Mesenchymal stem cell (in vitro differentiated cells and primary cell): ENCODE results near the gene STKLD1.
A peak's percentile ranks its signal among the peaks of the same experiment; 100 is the strongest.
"Not testable (repeated sequence)": the region's sequence is repeated elsewhere in the genome, so short reads cannot be mapped to it uniquely, and the experiment has no call there.

Experiments
- DNase-seq: peaks from one replicate; pipeline ENCODE4 v3.0.0-alpha.2; 2013
- H2AFZ ChIP-seq: one replicate; pipeline ENCODE4 v1.6.1; 2013; ENCODE audit warnings: low read depth, mild to moderate bottlenecking, control low read depth, inconsistent platforms, low read length, moderate library complexity
- H2AK5ac ChIP-seq: 2 replicates; pipeline ENCODE4 v1.6.1; 2013; ENCODE audit warnings: low read length, moderate library complexity, mild to moderate bottlenecking, inconsistent platforms; ENCODE audit not compliant: severe bottlenecking
- H2BK120ac ChIP-seq: one replicate; pipeline ENCODE4 v1.6.1; 2013; ENCODE audit warnings: low read depth, mild to moderate bottlenecking, inconsistent platforms, low read length, moderate library complexity
- H2BK12ac ChIP-seq, 2 experiments: one replicate each; pipeline ENCODE4 v1.6.1; 2013; ENCODE audit warnings: inconsistent platforms in 2 of 2, low read length in 2 of 2, mild to moderate bottlenecking in 2 of 2, moderate library complexity in 2 of 2, control low read depth in 1 of 2
- H2BK15ac ChIP-seq: one replicate; pipeline ENCODE4 v1.6.1; 2013; ENCODE audit warnings: mild to moderate bottlenecking, low read depth, inconsistent platforms; ENCODE audit not compliant: poor library complexity, severe bottlenecking
- H2BK5ac ChIP-seq: 2 replicates; pipeline ENCODE4 v1.6.1; 2013; ENCODE audit warnings: low read depth, mild to moderate bottlenecking, low read length, control low read depth, inconsistent platforms; ENCODE audit not compliant: poor library complexity, severe bottlenecking
- H3K14ac ChIP-seq, 2 experiments: one replicate each; pipeline ENCODE4 v1.6.1; 2013; ENCODE audit warnings: inconsistent platforms in 2 of 2, low read length in 2 of 2, control low read depth in 1 of 2, mild to moderate bottlenecking in 1 of 2, moderate library complexity in 1 of 2
- H3K18ac ChIP-seq, 2 experiments: one replicate each; pipeline ENCODE4 v1.6.1; 2013; ENCODE audit warnings: inconsistent platforms in 2 of 2, low read length in 2 of 2, control low read depth in 1 of 2, low read depth in 1 of 2, mild to moderate bottlenecking in 1 of 2
- H3K23ac ChIP-seq, 2 experiments: one replicate each; pipeline ENCODE4 v1.6.1; 2013; ENCODE audit warnings: inconsistent platforms in 2 of 2, low read length in 2 of 2, mild to moderate bottlenecking in 2 of 2, moderate library complexity in 2 of 2, control low read depth in 1 of 2
- H3K27ac ChIP-seq: 2 replicates; pipeline ENCODE4 v1.5.1; 2013; ENCODE audit warnings: mild to moderate bottlenecking, moderate library complexity, low read length, control low read depth, inconsistent platforms; ENCODE audit not compliant: poor library complexity, severe bottlenecking
- H3K27me3 ChIP-seq, 2 experiments: 2 replicates each; pipeline versions ENCODE4 v1.6.1 to v1.7.0; 2013; ENCODE audit warnings: low read length in 2 of 2, mild to moderate bottlenecking in 2 of 2, moderate library complexity in 2 of 2, control low read depth in 1 of 2, inconsistent platforms in 1 of 2; ENCODE audit not compliant: control insufficient read depth in 1 of 2, insufficient read depth in 1 of 2
- H3K36me3 ChIP-seq, 2 experiments: 2 replicates each; pipeline versions ENCODE4 v1.6.1 to v1.7.0; 2013; ENCODE audit warnings: low read length in 2 of 2, control low read depth in 1 of 2, inconsistent platforms in 1 of 2, low read depth in 1 of 2, mild to moderate bottlenecking in 1 of 2; ENCODE audit not compliant: insufficient read depth in 2 of 2, control insufficient read depth in 1 of 2
- H3K4ac ChIP-seq, 2 experiments: one replicate each; pipeline ENCODE4 v1.6.1; 2013; ENCODE audit warnings: inconsistent platforms in 2 of 2, low read length in 2 of 2, mild to moderate bottlenecking in 2 of 2, moderate library complexity in 2 of 2, control low read depth in 1 of 2, low read depth in 1 of 2
- H3K4me1 ChIP-seq: 2 replicates; pipeline ENCODE4 v1.6.1; 2013; ENCODE audit warnings: low read depth, low read length, control low read depth; ENCODE audit not compliant: control insufficient read depth, insufficient read depth
- H3K4me2 ChIP-seq: 2 replicates; pipeline ENCODE4 v1.6.1; 2013; ENCODE audit warnings: low read length, mild to moderate bottlenecking, inconsistent platforms; ENCODE audit not compliant: poor library complexity, severe bottlenecking
- H3K4me3 ChIP-seq, 2 experiments: 2 replicates each; pipeline versions ENCODE4 v1.5.1 to v1.7.0; 2013; ENCODE audit warnings: low read length in 2 of 2, mild to moderate bottlenecking in 2 of 2, control low read depth in 1 of 2, low read depth in 1 of 2; ENCODE audit not compliant: insufficient read depth in 1 of 2
- H3K79me1 ChIP-seq: replicated peaks from 2 replicates; pipeline ENCODE4 v1.6.1; 2013; ENCODE audit warnings: mild to moderate bottlenecking, control low read depth, low read length, inconsistent platforms; ENCODE audit not compliant: poor library complexity, severe bottlenecking
- H3K9ac ChIP-seq: 2 replicates; pipeline ENCODE4 v1.7.0; 2013; ENCODE audit warnings: mild to moderate bottlenecking, low read length, moderate library complexity
- H3K9me3 ChIP-seq: 2 replicates; pipeline ENCODE4 v1.7.0; 2013; ENCODE audit warnings: mild to moderate bottlenecking, low read length; ENCODE audit not compliant: control insufficient read depth
- H4K8ac ChIP-seq: one replicate; pipeline ENCODE4 v1.6.1; 2013; ENCODE audit warnings: inconsistent platforms, mild to moderate bottlenecking, low read length, moderate library complexity
- H4K91ac ChIP-seq: one replicate; pipeline ENCODE4 v1.6.1; 2013; ENCODE audit warnings: mild to moderate bottlenecking, low read length, inconsistent platforms
- WGBS: methylation state at CpG from one replicate; pipeline ENCODE4 v1.1.7; 2013; ENCODE audit warnings: mixed read lengths; 5-methylcytosine and 5-hydroxymethylcytosine counted together

Gene STKLD1

DNA sequence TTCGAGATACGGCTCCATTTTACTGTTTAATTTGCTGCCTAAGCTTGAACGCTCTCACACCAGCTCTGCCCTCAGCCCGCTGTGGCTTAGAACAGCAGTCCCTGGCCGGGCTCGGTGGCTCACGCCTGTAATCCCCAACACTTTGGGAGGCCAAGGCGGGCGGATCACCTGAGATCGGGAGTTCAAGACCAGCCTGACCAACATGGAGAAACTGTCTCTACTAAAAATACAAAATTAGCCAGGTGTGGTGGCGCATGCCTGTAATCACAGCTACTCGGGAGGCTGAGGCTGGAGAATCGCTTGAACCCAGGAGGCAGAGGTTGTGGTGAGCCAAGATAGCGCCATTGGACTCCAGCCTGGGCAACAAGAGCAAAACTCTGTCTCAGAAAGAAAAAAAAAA, 1.1 kb downstream of the STKLD1 start:
- WGBS = 97% methylated on average over 14 of the region's 14 CpGs
- peaks cover 22% of the 10 kb centered on the region for H3K4me1 ChIP-seq
- H3K4me2 ChIP-seq, H4K8ac ChIP-seq, H2BK5ac ChIP-seq, H3K79me1 ChIP-seq, DNase-seq, H3K27me3 ChIP-seq, H3K27ac ChIP-seq, H3K9me3 ChIP-seq, H3K14ac ChIP-seq, H3K23ac ChIP-seq, H3K18ac ChIP-seq, H3K4ac ChIP-seq, H4K91ac ChIP-seq, H2AFZ ChIP-seq, H2BK15ac ChIP-seq, H2AK5ac ChIP-seq, H2BK120ac ChIP-seq, H2BK12ac ChIP-seq: not testable (repeated sequence)
- peak overlapping the region; percentile 100 for H3K9ac ChIP-seq
- peak overlapping the region in 1 of 2 experiments; percentile 89 for H3K4me3 ChIP-seq
- H3K36me3 ChIP-seq = peaks cover 11% of the 10 kb centered on the region in 2 experiments

DNA sequence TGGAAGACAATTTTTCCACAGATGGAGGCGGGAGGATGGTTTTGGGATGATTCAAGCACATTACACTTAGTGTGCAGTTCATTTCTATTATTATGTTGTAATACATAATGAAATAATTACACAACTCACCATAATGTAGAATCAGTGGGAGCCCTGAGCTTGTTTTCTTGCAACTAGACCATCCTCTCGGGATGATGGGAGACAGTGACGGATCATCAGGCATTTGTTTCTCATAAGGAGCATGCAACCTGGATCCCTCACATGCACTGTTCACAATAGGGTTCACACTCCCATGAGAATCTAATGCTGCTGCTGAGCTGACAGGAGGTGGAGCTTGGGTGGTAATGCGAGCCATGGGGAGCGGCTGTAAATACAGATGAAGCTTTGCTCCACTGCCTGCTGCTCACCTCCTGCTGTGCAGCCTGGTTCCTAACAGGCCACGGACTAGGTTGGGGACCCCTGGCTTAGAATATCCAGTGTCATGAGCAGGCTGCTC, 1.6 kb downstream of the STKLD1 start:
- no peak overlapping the region for H2BK120ac ChIP-seq
- H3K9me3 ChIP-seq = no peaks in the 10 kb centered on the region
- peaks cover 4% of the 10 kb centered on the region for H3K79me1 ChIP-seq
- peak; percentile 42 for DNase-seq
- H3K23ac ChIP-seq = no peak overlapping the region
- peak overlapping the region in 1 of 2 experiments; percentile 41 for H3K4me3 ChIP-seq
- H2BK5ac ChIP-seq = no peak overlapping the region
- 49% methylated on average over 5 of the region's 6 CpGs for WGBS
- H3K9ac ChIP-seq = peak overlapping the region; percentile 47
- peaks cover 20% of the 10 kb centered on the region for H3K4me1 ChIP-seq
- no peak overlapping the region for H3K27ac ChIP-seq
- H2AFZ ChIP-seq = no peak overlapping the region
- no peak overlapping the region for H4K91ac ChIP-seq
- H2AK5ac ChIP-seq = no peak overlapping the region
- no peak overlapping the region for H3K18ac ChIP-seq
- no peak overlapping the region for H3K4me2 ChIP-seq
- peaks cover 6 to 9% of the 10 kb centered on the region in 2 experiments for H3K36me3 ChIP-seq
- no peak overlapping the region for H2BK15ac ChIP-seq
- no peak overlapping the region for H3K4ac ChIP-seq
- no peak overlapping the region for H4K8ac ChIP-seq
- H3K27me3 ChIP-seq = no peaks in the 10 kb centered on the region
- H3K14ac ChIP-seq = no peak overlapping the region
- no peak overlapping the region for H2BK12ac ChIP-seq

DNA sequence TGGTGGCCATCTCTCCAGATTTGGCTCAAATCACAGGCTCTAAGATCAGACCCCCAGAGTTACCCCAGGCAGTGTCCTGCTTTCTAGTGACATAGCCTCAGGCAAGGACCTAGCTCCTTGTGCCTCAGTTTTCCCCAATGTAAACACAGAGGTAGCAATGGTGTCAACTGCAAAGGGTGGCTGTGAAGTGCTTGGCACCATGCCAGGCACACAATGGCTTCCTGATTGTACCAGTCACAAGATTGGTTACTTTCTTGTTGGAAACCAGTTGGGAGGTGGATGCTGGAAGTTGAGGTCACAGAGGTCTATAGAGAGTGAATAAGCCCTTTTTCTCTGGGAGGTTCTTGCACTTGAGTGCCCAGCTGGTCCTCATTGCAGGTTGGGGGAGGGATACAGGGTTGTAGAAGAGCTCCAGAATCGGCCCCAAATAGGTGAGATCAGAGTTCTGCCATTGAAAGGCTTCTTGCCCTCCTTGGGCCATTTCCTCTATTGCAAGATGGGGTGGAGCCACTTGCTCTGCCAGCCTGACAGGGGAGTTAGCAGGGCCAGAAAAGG, 2.3 kb downstream of the STKLD1 start:
- no peak overlapping the region for H2AFZ ChIP-seq

GRCh38 chr9:133379153-133380086, 3.3 kb downstream of the STKLD1 start:
- H3K79me1 ChIP-seq = peaks cover 4% of the 10 kb centered on the region
- no peak overlapping the region for H2BK120ac ChIP-seq
- 92% methylated on average over 13 of the region's 14 CpGs for WGBS

More for the DNA sequence above, 2.3 kb downstream of the STKLD1 start:
- Histone ChIP-seq H3K36me3 (peaks cover 0 to 1% of the 10 kb centered on the region in 2 experiments), H3K79me1 (peaks cover 4% of the 10 kb centered on the region), H3K9me3 (no peaks in the 10 kb centered on the region), H3K18ac (no peak overlapping the region), H4K91ac (no peak overlapping the region), H3K4ac (no peak overlapping the region), H3K14ac (no peak overlapping the region), H3K4me3 (peak overlapping the region in 1 of 2 experiments; percentile 41), H2BK120ac (no peak overlapping the region), H4K8ac (no peak overlapping the region), H3K4me2 (no peak overlapping the region), H2AK5ac (no peak overlapping the region), H3K27ac (no peak overlapping the region), H2BK12ac (no peak overlapping the region), H3K23ac (no peak overlapping the region), H2BK15ac (no peak overlapping the region), H2BK5ac (no peak overlapping the region), H3K9ac (peak overlapping the region; percentile 47), H3K4me1 (peaks cover 17% of the 10 kb centered on the region), H3K27me3 (no peaks in the 10 kb centered on the region)
- WGBS = 93% methylated on average over 1 of the region's 1 CpG
- no peak for DNase-seq

More at GRCh38 chr9:133379153-133380086, 3.3 kb downstream of the STKLD1 start:
- H3K4me1 ChIP-seq = peaks cover 13% of the 10 kb centered on the region
- no peak overlapping the region for H4K8ac ChIP-seq
- no peak overlapping the region for H3K9ac ChIP-seq
- H3K14ac ChIP-seq = no peak overlapping the region
- no peak for DNase-seq
- no peak overlapping the region for H2BK5ac ChIP-seq
- H3K27ac ChIP-seq = no peak overlapping the region
- H3K36me3 ChIP-seq = no peaks in the 10 kb centered on the region
- no peak overlapping the region for H3K4me2 ChIP-seq
- no peak overlapping the region for H3K4me3 ChIP-seq
- H3K27me3 ChIP-seq = no peaks in the 10 kb centered on the region
- no peak overlapping the region for H4K91ac ChIP-seq
- no peak overlapping the region for H2BK15ac ChIP-seq
- no peak overlapping the region for H2BK12ac ChIP-seq
- no peaks in the 10 kb centered on the region for H3K9me3 ChIP-seq
- H3K23ac ChIP-seq = no peak overlapping the region
- no peak overlapping the region for H2AK5ac ChIP-seq
- no peak overlapping the region for H2AFZ ChIP-seq
- no peak overlapping the region for H3K4ac ChIP-seq
- H3K18ac ChIP-seq = no peak overlapping the region
